ENCODE data around the gene ITPR1.

DNA sequence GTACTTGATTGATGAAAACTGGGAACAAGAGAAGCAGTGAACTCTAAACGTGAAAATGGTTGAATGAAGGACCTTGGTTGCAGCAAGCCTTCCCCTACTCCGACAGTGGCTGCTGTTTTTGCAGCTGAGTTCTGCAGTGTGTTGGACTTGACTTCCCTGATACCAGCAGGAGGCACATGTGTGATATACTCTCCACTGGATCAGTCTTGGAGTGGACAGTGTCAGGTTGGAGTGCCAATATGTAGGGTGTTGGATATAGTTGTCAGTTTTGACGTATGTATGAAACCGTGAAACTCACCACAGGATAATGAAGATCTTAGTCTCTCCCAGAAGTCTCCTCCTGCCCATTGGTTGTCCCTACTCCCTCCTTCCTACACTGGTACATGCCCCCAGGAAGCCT lies 106.5 kb downstream of the ITPR1 start:
- TF ChIP-seq, protein P1, sequence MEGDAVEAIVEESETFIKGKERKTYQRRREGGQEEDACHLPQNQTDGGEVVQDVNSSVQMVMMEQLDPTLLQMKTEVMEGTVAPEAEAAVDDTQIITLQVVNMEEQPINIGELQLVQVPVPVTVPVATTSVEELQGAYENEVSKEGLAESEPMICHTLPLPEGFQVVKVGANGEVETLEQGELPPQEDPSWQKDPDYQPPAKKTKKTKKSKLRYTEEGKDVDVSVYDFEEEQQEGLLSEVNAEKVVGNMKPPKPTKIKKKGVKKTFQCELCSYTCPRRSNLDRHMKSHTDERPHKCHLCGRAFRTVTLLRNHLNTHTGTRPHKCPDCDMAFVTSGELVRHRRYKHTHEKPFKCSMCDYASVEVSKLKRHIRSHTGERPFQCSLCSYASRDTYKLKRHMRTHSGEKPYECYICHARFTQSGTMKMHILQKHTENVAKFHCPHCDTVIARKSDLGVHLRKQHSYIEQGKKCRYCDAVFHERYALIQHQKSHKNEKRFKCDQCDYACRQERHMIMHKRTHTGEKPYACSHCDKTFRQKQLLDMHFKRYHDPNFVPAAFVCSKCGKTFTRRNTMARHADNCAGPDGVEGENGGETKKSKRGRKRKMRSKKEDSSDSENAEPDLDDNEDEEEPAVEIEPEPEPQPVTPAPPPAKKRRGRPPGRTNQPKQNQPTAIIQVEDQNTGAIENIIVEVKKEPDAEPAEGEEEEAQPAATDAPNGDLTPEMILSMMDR (IDR thresholded peaks at IDR 0.05): no peak
- no peak for TF ChIP-seq JUND (IDR thresholded peaks at IDR 0.05)
- no peak for TF ChIP-seq USF1 (IDR thresholded peaks at IDR 0.05; ENCODE audit: borderline replicate concordance, low read depth)
- TF ChIP-seq EZH2phosphoT487 (IDR thresholded peaks at IDR 0.05; ENCODE audit: borderline replicate concordance, low read depth): no peak
- no peak for TF ChIP-seq FOSL2 (IDR thresholded peaks at IDR 0.05; ENCODE audit: borderline replicate concordance, low read depth)
- no peak for TF ChIP-seq FOXJ3 (CRISPR knock-in tag; IDR thresholded peaks at IDR 0.05)
- TF ChIP-seq RAD21 (IDR thresholded peaks at IDR 0.05; ENCODE audit: low read length): no peak
- no peak for TF ChIP-seq POLR2AphosphoS5 (IDR thresholded peaks at IDR 0.05; ENCODE audit: low read depth, low read length)
- no peak for TF ChIP-seq RCOR1 (IDR thresholded peaks at IDR 0.05; ENCODE audit: low read length)
- no peak for TF ChIP-seq MAX (IDR thresholded peaks at IDR 0.05; ENCODE audit: low read depth)
- TF ChIP-seq SIN3A (IDR thresholded peaks at IDR 0.05; ENCODE audit: borderline replicate concordance, low read depth, low read length): no peak
- no peak for TF ChIP-seq REST (IDR thresholded peaks at IDR 0.05; ENCODE audit: low read depth, low read length)
- no peak for TF ChIP-seq EP300 (IDR thresholded peaks at IDR 0.05; ENCODE audit: borderline replicate concordance in 1 of 2, low read depth in 1 of 2, low read length in 1 of 2)

All from SK-N-SH (cell line).